BLaER1 treated with 17β-estradiol and CSF1 and Interleukin-3, amounts not matched to agents 10 nM and 100 nM (cell line): ENCODE data around the gene SEMA6A.

Experiments
- H3K27ac ChIP-seq, 11 experiments: shearing (Covaris generic); formaldehyde crosslinking; 2 replicates each; pipeline ENCODE4 v1.8.1; 2022
- H3K27me3 ChIP-seq, 11 experiments: shearing (Covaris generic); formaldehyde crosslinking; 2 replicates each; pipeline ENCODE4 v1.8.1; 2022
- H3K36me3 ChIP-seq, 11 experiments: shearing (Covaris generic); formaldehyde crosslinking; 2 replicates each; pipeline ENCODE4 v1.8.1; 2022
- H3K4me1 ChIP-seq, 10 experiments: shearing (Covaris generic); formaldehyde crosslinking; 2 replicates each; pipeline ENCODE4 v1.8.1; 2022
- H3K4me2 ChIP-seq, 11 experiments: shearing (Covaris generic); formaldehyde crosslinking; 2 replicates each; pipeline ENCODE4 v1.8.1; 2022
- H3K4me3 ChIP-seq, 10 experiments: shearing (Covaris generic); formaldehyde crosslinking; 2 replicates each; pipeline ENCODE4 v1.8.1; 2022
- H3K9ac ChIP-seq, 11 experiments: shearing (Covaris generic); formaldehyde crosslinking; 2 replicates each; pipeline ENCODE4 v1.8.1; 2022
- H3K9me3 ChIP-seq, 11 experiments: shearing (Covaris generic); formaldehyde crosslinking; replicated peaks in 1 of 11; 2 replicates each; pipeline ENCODE4 v1.8.1; 2022
- H4K20me1 ChIP-seq, 11 experiments: shearing (Covaris generic); formaldehyde crosslinking; 2 replicates each; pipeline ENCODE4 v1.8.1; 2022
- Cebpa-rat ChIP-seq, 11 experiments: shearing (Covaris generic); IDR thresholded peaks; 2 replicates each; pipeline ENCODE4 v1.8.1; 2022

Gene SEMA6A

DNA sequence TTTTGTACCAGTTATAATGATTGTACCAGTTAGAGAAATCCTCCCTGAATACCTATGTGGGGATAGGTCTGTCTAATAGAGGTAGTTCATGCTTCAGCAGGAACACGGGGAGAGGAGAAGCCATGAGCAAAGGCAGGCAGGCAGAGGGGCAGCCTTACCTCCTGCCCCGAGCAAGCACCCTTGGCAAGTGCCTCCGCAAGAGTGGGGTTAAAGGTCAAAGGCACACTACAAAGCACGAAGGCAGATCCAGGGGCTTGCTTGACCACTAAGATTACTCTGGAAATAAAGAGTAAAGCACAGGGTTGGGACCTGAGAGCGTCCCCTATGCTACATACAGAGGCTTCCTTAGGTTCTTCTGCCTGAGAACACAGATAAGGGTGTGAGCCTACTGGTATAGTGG, 100.9 kb downstream of the SEMA6A start:
- Histone ChIP-seq H3K4me1 (peaks cover 0 to 50% (median 26%) of the 10 kb centered on the region in 10 experiments; a peak in 17 of 20 replicates), H3K9me3 (peaks cover 20 to 33% (median 28%) of the 10 kb centered on the region in 11 experiments), H3K9ac (no peak overlapping the region), H3K4me3 (no peak overlapping the region), H3K4me2 (peak overlapping the region in 3 of 11 experiments; percentile 5 to 41 (median 15); a peak in 5 of 22 replicates), H3K36me3 (peaks cover 0 to 14% (median 8%) of the 10 kb centered on the region in 11 experiments; a peak in 7 of 22 replicates), H3K27ac (no peak overlapping the region), H3K27me3 (peaks cover 0 to 4% (median 0%) of the 10 kb centered on the region in 11 experiments; a peak in 1 of 22 replicates), H4K20me1 (no peaks in the 10 kb centered on the region)
- TF ChIP-seq Cebpa-rat (IDR thresholded peaks at IDR 0.05): no peak

DNA sequence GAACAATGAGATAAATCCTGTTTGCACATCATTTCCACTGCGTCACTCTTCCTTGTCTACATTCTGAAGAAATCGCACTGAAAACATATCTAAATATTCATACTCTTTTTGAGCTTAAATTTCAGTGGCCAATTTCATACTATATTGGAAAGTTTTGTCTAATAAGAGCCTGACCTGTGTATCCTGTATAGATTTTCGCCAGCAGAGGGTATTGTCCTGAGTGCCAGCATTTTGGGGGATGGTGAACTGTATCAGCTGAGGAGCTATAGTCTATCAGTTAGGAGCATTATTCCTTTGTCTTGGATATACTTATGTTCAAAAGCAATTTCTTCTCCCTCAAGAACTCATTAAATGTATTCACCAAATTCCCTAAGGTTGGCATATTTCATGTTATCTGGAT, 102.3 kb downstream of the SEMA6A start:
- Histone ChIP-seq H3K9me3 (peaks cover 24 to 37% (median 32%) of the 10 kb centered on the region in 11 experiments), H3K4me1 (peaks cover 0 to 46% (median 18%) of the 10 kb centered on the region in 10 experiments; a peak in 16 of 20 replicates), H3K27me3 (peaks cover 0 to 4% (median 0%) of the 10 kb centered on the region in 11 experiments; a peak in 1 of 22 replicates), H3K36me3 (peaks cover 0 to 21% (median 6%) of the 10 kb centered on the region in 11 experiments; a peak in 7 of 22 replicates), H3K27ac (no peak overlapping the region), H3K4me3 (no peak overlapping the region), H3K4me2 (no peak overlapping the region), H3K9ac (no peak overlapping the region), H4K20me1 (no peaks in the 10 kb centered on the region)
- TF ChIP-seq Cebpa-rat (IDR thresholded peaks at IDR 0.05): no peak

DNA sequence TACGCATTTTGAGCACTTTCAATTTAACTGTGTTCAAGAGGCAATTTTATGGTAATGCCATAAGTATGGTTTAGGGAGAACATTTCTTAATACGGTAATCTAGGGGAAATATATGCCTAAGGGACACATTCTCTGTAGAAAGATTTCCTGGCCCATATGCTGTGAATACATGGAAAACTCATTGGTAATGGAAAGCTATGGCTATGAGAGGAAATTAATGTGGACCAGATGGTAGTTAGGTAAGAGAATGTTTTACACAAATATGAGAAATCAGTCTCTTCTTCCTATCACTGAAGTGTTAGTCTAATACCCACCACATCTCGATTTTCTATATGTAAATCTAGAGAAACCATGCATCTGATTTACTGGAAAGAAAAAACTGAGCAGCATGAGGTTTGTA, 105.0 kb downstream of the SEMA6A start:
- Histone ChIP-seq H3K27me3 (no peaks in the 10 kb centered on the region), H4K20me1 (no peaks in the 10 kb centered on the region), H3K36me3 (peaks cover 0 to 10% (median 0%) of the 10 kb centered on the region in 11 experiments; a peak in 3 of 22 replicates), H3K27ac (no peak overlapping the region), H3K4me3 (no peak overlapping the region), H3K4me2 (no peak overlapping the region), H3K9me3 (peaks cover 13 to 21% (median 19%) of the 10 kb centered on the region in 11 experiments), H3K9ac (no peak overlapping the region), H3K4me1 (peaks cover 13 to 56% (median 31%) of the 10 kb centered on the region in 10 experiments; a peak in 19 of 20 replicates)
- TF ChIP-seq Cebpa-rat (IDR thresholded peaks at IDR 0.05): no peak

DNA sequence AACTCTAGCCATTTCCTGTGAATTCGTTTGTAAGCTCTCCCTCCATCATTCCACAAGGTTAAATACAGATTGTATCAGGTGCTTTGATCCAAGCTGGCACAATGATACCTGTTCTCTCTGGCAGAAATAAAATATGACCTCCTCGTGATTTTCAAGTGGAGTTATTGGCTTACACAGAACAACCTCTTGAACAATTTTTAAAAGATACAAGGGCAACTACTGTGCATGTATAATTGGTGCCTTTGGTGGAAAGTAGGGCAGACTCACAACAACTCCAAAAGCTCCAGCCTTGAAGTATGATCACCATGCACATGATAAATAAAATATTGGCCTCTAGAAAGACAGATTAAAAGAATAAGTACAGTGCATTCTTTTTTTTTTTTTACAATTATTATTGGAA, 106.0 kb downstream of the SEMA6A start:
- H3K9ac ChIP-seq: no peak overlapping the region
- peaks cover 13 to 56% (median 27%) of the 10 kb centered on the region in 10 experiments; a peak in 19 of 20 replicates for H3K4me1 ChIP-seq
- no peak overlapping the region for H3K27ac ChIP-seq
- peak overlapping the region in 1 of 10 experiments; percentile 12; a peak in 1 of 20 replicates for H3K4me3 ChIP-seq
- TF ChIP-seq Cebpa-rat (IDR thresholded peaks at IDR 0.05): no peak
- no peaks in the 10 kb centered on the region for H3K27me3 ChIP-seq
- H3K4me2 ChIP-seq: no peak overlapping the region
- no peaks in the 10 kb centered on the region for H4K20me1 ChIP-seq
- peaks cover 0 to 10% (median 0%) of the 10 kb centered on the region in 11 experiments; a peak in 3 of 22 replicates for H3K36me3 ChIP-seq
- H3K9me3 ChIP-seq: peaks cover 13 to 21% (median 18%) of the 10 kb centered on the region in 11 experiments

DNA sequence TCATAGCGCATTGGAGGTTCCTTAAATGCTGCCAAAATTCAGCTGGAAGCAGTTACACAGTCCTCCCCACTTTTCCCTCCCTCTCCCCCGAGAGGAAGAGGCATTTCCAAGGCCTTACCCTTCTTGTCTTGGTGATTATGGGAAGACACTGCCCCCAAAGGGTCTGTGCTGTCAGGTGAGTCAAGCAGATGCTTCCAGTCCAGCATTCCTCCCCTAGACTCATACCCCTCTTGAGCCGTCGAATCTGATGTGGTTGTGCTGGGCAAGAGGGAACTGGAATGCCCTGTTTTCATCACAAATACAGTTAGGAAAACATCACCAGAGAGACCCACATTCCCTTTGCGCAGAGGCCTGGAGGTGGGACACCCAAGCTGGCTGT, 107.2 kb downstream of the SEMA6A start:
- Histone ChIP-seq H3K27ac (peak overlapping the region in 4 of 11 experiments; percentile 35 to 58 (median 53); a peak in 7 of 22 replicates), H3K4me1 (peaks cover 13 to 55% (median 27%) of the 10 kb centered on the region in 10 experiments; a peak in 19 of 20 replicates)
- TF ChIP-seq Cebpa-rat (IDR thresholded peaks at IDR 0.05): no peak

DNA sequence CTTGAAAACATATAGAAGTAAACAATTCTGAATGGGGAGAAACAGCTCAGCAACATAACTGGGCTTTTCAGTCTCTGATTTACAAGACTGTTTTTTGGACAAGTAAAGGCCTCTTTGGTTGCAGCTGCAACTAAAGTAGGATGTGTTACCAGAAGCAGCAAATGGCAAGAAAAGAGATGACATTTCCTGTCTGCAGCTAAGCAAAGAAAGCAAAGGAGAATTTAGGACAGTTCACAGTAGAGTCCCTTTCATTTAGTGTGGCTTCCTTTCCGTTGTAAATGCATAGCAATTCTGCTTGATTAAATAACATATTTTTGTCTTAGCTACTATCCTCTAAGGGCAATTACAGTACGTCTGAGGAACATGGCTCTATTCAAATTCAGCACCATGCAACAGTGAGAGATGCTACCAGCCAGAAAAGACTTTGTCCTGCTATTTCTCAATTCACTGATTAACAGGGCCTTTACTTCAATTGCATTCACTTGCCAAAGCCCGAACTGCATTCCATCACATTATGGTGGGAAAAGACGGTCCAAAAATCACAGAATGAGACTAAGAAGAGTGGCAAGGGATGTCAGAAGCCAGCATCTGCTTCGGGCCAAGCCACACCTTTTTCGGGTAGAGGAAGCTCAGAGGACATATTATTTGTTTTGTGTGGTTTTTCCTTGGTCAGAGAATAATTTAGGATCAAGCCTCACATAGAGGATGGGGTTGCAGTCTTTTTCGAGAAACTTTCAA, 107.7 kb downstream of the SEMA6A start:
- Histone ChIP-seq H3K4me2 (peak overlapping the region; percentile 0 to 79 (median 58); a peak in 20 of 22 replicates), H3K27me3 (no peaks in the 10 kb centered on the region), H3K4me1 (peaks cover 13 to 55% (median 27%) of the 10 kb centered on the region in 10 experiments; a peak in 19 of 20 replicates), H3K9ac (peak overlapping the region in 3 of 11 experiments; percentile 18 to 43 (median 32); a peak in 5 of 22 replicates), H3K36me3 (peaks cover 0 to 10% (median 0%) of the 10 kb centered on the region in 11 experiments; a peak in 3 of 22 replicates), H4K20me1 (no peaks in the 10 kb centered on the region), H3K9me3 (peaks cover 13 to 21% (median 17%) of the 10 kb centered on the region in 11 experiments), H3K27ac (peak overlapping the region in 6 of 11 experiments; percentile 2 to 58 (median 43); a peak in 9 of 22 replicates), H3K4me3 (peak overlapping the region in 2 of 10 experiments; percentile 1 to 29; a peak in 2 of 20 replicates)
- TF ChIP-seq Cebpa-rat (IDR thresholded peaks at IDR 0.05): no peak

More for the DNA sequence above, 107.2 kb downstream of the SEMA6A start:
- Histone ChIP-seq H4K20me1 (no peaks in the 10 kb centered on the region), H3K9me3 (peaks cover 13 to 21% (median 17%) of the 10 kb centered on the region in 11 experiments), H3K4me3 (0 out of 20 replicates have a peak overlapping the region, but pooled peaks of 1 of the 10 experiments have one; percentile 1), H3K9ac (no peak overlapping the region), H3K27me3 (no peaks in the 10 kb centered on the region), H3K4me2 (peak overlapping the region in 9 of 11 experiments; percentile 28 to 79 (median 64); a peak in 16 of 22 replicates), H3K36me3 (peaks cover 0 to 10% (median 0%) of the 10 kb centered on the region in 11 experiments; a peak in 3 of 22 replicates)

DNA sequence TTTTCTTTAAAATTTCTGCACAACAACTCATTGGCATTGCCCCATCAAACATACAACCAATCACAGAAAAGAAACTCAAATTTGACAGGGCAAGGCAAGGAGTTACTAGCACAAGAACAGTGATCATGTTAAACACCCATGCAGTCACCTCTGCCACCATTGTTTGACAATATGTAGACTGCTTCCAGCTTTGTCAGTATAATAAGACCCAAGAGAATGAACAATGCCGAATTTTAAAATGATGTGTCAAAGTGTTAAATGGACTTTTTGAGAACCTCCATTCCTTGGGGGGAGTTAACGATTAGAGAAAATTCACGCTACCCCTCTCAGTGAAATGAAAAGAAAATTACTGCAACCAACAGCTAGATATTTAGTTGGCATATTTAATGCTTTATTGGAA, 109.2 kb downstream of the SEMA6A start:
- peaks cover 0 to 10% (median 0%) of the 10 kb centered on the region in 11 experiments; a peak in 3 of 22 replicates for H3K36me3 ChIP-seq
- H3K27me3 ChIP-seq: no peaks in the 10 kb centered on the region
- H3K9ac ChIP-seq: no peak overlapping the region
- peaks cover 13 to 55% (median 27%) of the 10 kb centered on the region in 10 experiments; a peak in 19 of 20 replicates for H3K4me1 ChIP-seq
- 0 out of 22 replicates have a peak overlapping the region, but pooled peaks of 1 of the 11 experiments have one; percentile 55 for H3K27ac ChIP-seq
- no peak overlapping the region for H3K4me3 ChIP-seq
- H3K4me2 ChIP-seq: peak overlapping the region in 6 of 11 experiments; percentile 34 to 79 (median 78); a peak in 8 of 22 replicates
- H4K20me1 ChIP-seq: no peaks in the 10 kb centered on the region
- peaks cover 13 to 21% (median 17%) of the 10 kb centered on the region in 11 experiments for H3K9me3 ChIP-seq
- TF ChIP-seq Cebpa-rat (IDR thresholded peaks at IDR 0.05): no peak

DNA sequence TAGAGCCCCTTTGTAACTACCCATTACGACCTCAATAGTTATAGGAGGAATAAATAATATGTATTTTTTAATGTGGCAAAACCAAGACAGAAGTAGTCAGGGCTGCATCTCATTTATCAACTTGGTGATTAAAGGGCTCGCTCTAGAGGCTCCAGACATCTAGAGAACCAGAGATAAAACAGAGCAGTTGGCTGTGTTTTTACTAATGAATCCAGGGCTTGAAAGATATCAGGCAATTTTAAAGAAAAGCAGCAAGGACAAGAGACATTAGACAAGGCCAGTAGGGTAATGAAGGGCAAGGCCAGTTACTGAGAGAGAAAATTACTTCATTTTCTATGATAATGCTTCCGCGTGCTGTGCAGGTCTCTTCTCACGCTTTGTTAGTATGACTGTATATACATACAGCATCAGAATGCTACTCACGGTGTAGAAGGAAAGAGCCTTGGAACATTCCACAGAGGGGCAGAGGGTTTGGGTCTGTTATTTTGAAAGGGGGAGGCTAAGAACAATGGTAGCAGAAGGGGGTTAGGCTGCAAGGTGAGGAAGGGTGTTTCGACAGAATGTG, 110.4 kb downstream of the SEMA6A start:
- Histone ChIP-seq H4K20me1 (no peaks in the 10 kb centered on the region), H3K9ac (no peak overlapping the region), H3K27me3 (no peaks in the 10 kb centered on the region), H3K4me1 (peaks cover 13 to 52% (median 27%) of the 10 kb centered on the region in 10 experiments; a peak in 19 of 20 replicates), H3K4me3 (no peak overlapping the region), H3K27ac (no peak overlapping the region), H3K4me2 (peak overlapping the region in 4 of 11 experiments; percentile 0 to 79 (median 20); a peak in 5 of 22 replicates), H3K36me3 (peaks cover 0 to 10% (median 0%) of the 10 kb centered on the region in 11 experiments; a peak in 3 of 22 replicates), H3K9me3 (peaks cover 13 to 20% (median 16%) of the 10 kb centered on the region in 11 experiments)
- no peak for TF ChIP-seq Cebpa-rat (IDR thresholded peaks at IDR 0.05)
